AG04450 (cell line): ENCODE data around the gene AGAP2. TPM values are rescaled to one million over a fixed set of nuclear protein-coding genes. Genes with fewer than 3 reads are reported as not detected.

Source experiments
- CTCF ChIA-PET: fragments of 300-600, 350-600 bp; formaldehyde crosslinking; extraction: SDS; loops from one replicate; lab custom pipeline; 2022; ENCODE audit warnings: antibody characterized with exemption, inconsistent platforms; lab: Charles Lee
- POLR2A ChIA-PET: fragments of 350-600 bp; formaldehyde crosslinking; extraction: SDS; loops from one replicate; lab custom pipeline; 2021; ENCODE audit warnings: antibody characterized with exemption, inconsistent platforms; lab: Yijun Ruan, JAX
- DNase-seq: peaks from one replicate; pipeline ENCODE4 v3.0.0-alpha.2; 2011; ENCODE audit warnings: low read depth, low spot score
- H3K27ac ChIP-seq: one replicate; pipeline ENCODE4 v1.5.1; 2012; ENCODE audit warnings: low read depth, low read length, control low read depth
- H3K27me3 ChIP-seq: one replicate; pipeline ENCODE4 v1.6.0; 2012; ENCODE audit warnings: low read length; ENCODE audit not compliant: control insufficient read depth, insufficient read depth
- H3K4me3 ChIP-seq: 2 replicates; pipeline ENCODE4 v1.5.1; 2011; ENCODE audit warnings: mild to moderate bottlenecking, low read depth, low read length, control low read depth
- H3K9me3 ChIP-seq: 2 replicates; pipeline ENCODE4 v1.5.1; 2012; ENCODE audit warnings: low read length; ENCODE audit not compliant: control insufficient read depth, insufficient read depth
- CTCF ChIP-seq: IDR thresholded peaks from 2 replicates; pipeline ENCODE4 v1.5.1; 2011; ENCODE audit warnings: low read depth, low read length, control low read depth, inconsistent platforms
- polyA plus RNA-seq: library from polyadenylated mRNA; depleted of rRNA; stranded (reverse); fragments of >200 nt; gene quantifications from 2 replicates; pipeline ENCODE4 v1.2.3, GENCODE V29; 2011

The AGAP2 gene
- polyA plus RNA-seq, 1 experiment: 0.02 TPM

- ChIA-PET CTCF (interaction anchor here (0.7 to 2.4 kb wide), 22 partner anchors 9 to 199 kb away, joined by 3 to 19 read pairs (median 5); partner anchors contain the start of genes ARHGEF25, CDK4, PIP4K2C and TSPAN31), POLR2A (interaction anchor here (0.6 to 1.7 kb wide), 4 partner anchors 10 to 115 kb away, joined by 3 to 10 read pairs (median 3); partner anchors contain the start of genes ARHGEF25 and TSPAN31)
- peaks cover 8% of the 10 kb centered on the region for H3K27me3 ChIP-seq
- TF ChIP-seq CTCF: no peak
- peak overlapping the region; percentile 92 for H3K4me3 ChIP-seq
- no peak for DNase-seq
- H3K9me3 ChIP-seq: peaks cover 5% of the 10 kb centered on the region; the same call in 1 of the 2 replicates
- H3K27ac ChIP-seq: no peak overlapping the region
Observed at GRCh38 chr12:57725851-57726150, 12.7 kb downstream of the AGAP2 start.

GRCh38 chr12:57724936-57725740 is 13.4 kb downstream of the AGAP2 start:
- no peak overlapping the region for H3K27ac ChIP-seq
- no peak for TF ChIP-seq CTCF
- H3K4me3 ChIP-seq: no peak overlapping the region
- POLR2A ChIA-PET: interaction anchor here (0.6 to 1.7 kb wide), 3 partner anchors 11 to 20 kb away, joined by 3 to 10 read pairs (median 3); partner anchors contain the start of gene TSPAN31
- CTCF ChIA-PET: interaction anchor here (0.7 to 2.4 kb wide), 15 partner anchors 10 to 198 kb away, joined by 3 to 19 read pairs (median 4); partner anchors contain the start of genes ARHGEF25 and CDK4
- DNase-seq: no peak
- peaks cover 3% of the 10 kb centered on the region for H3K27me3 ChIP-seq
- peaks cover 5% of the 10 kb centered on the region; the same call in 1 of the 2 replicates for H3K9me3 ChIP-seq

GRCh38 chr12:57724003-57724935 is 14.3 kb downstream of the AGAP2 start:
- no peak overlapping the region for H3K27ac ChIP-seq
- H3K27me3 ChIP-seq: peaks cover 3% of the 10 kb centered on the region
- TF ChIP-seq CTCF: no peak
- CTCF ChIA-PET: interaction anchor here (0.7 to 2.4 kb wide), 2 partner anchors 11 to 18 kb away, joined by 3 to 19 read pairs; no protein-coding TSS in a partner anchor
- DNase-seq: no peak
- peaks cover 5% of the 10 kb centered on the region; the same call in 1 of the 2 replicates for H3K9me3 ChIP-seq
- H3K4me3 ChIP-seq: no peak overlapping the region
- POLR2A ChIA-PET: no interaction called here

- TF ChIP-seq CTCF: no peak
- CTCF ChIA-PET: interaction anchor here (0.8 to 1.0 kb wide), 2 partner anchors 9 to 140 kb away, joined by 3 read pairs; no protein-coding TSS in a partner anchor
Observed at GRCh38 chr12:57723630-57723962, 14.9 kb downstream of the AGAP2 start.

More at GRCh38 chr12:57723630-57723962, 14.9 kb downstream of the AGAP2 start:
- Histone ChIP-seq H3K4me3 (no peak overlapping the region), H3K27ac (no peak overlapping the region), H3K9me3 (peaks cover 5% of the 10 kb centered on the region; the same call in 1 of the 2 replicates), H3K27me3 (peaks cover 3% of the 10 kb centered on the region)
- POLR2A ChIA-PET: no interaction called here
- no peak for DNase-seq
